MM.1S (cell line): Measurements from ENCODE around the gene C10orf53.

Source experiments
- DNase-seq: peaks from one replicate; pipeline ENCODE4 v3.0.0-alpha.2; 2015
- H2AFZ ChIP-seq: fragments of 300-600 bp; sonication (generic); 2 replicates; pipeline ENCODE4 v1.6.0; 2016; ENCODE audit warnings: antibody characterized with exemption, low read length
- H3F3A ChIP-seq: fragments of 300-600 bp; sonication (generic); 2 replicates; pipeline ENCODE4 v1.6.1; 2016; ENCODE audit warnings: mild to moderate bottlenecking, antibody characterized with exemption, low read length, moderate library complexity, mixed read lengths; ENCODE audit not compliant: insufficient read depth
- H3K27ac ChIP-seq: fragments of 300-600 bp; sonication (generic); 2 replicates; pipeline ENCODE4 v1.5.1; 2016; ENCODE audit warnings: mild to moderate bottlenecking, low read length
- H3K27me3 ChIP-seq: fragments of 300-600 bp; sonication (generic); replicated peaks from 2 replicates; pipeline ENCODE4 v1.6.0; 2016; ENCODE audit warnings: low read length; ENCODE audit not compliant: insufficient read depth
- H3K36me3 ChIP-seq: fragments of 300-600 bp; sonication (generic); replicated peaks from 2 replicates; pipeline ENCODE4 v1.6.1; 2016; ENCODE audit warnings: mild to moderate bottlenecking, low read length, mixed read lengths; ENCODE audit not compliant: insufficient read depth
- H3K4me1 ChIP-seq: fragments of 300-600 bp; sonication (generic); 2 replicates; pipeline ENCODE4 v1.6.1; 2016; ENCODE audit warnings: low read length, mixed read lengths
- H3K4me2 ChIP-seq: fragments of 300-600 bp; sonication (generic); 2 replicates; pipeline ENCODE4 v1.6.0; 2016; ENCODE audit warnings: low read depth, low read length
- H3K4me3 ChIP-seq: fragments of 300-600 bp; sonication (generic); 2 replicates; pipeline ENCODE4 v1.5.1; 2016; ENCODE audit warnings: low read length, mixed read lengths
- H3K79me2 ChIP-seq: fragments of 300-600 bp; sonication (generic); 2 replicates; pipeline ENCODE4 v1.6.1; 2016; ENCODE audit warnings: mixed run types, low read length, mixed read lengths
- H3K9ac ChIP-seq: fragments of 300-600 bp; sonication (generic); 2 replicates; pipeline ENCODE4 v1.6.1; 2016; ENCODE audit warnings: low read length, mixed read lengths
- H3K9me2 ChIP-seq: fragments of 300-600 bp; sonication (generic); replicated peaks from 2 replicates; pipeline ENCODE4 v1.6.1; 2016; ENCODE audit warnings: mild to moderate bottlenecking, low read length, mixed read lengths; ENCODE audit not compliant: insufficient read depth
- H3K9me3 ChIP-seq: fragments of 300-600 bp; sonication (generic); replicated peaks from 2 replicates; pipeline ENCODE4 v1.6.1; 2016; ENCODE audit warnings: mild to moderate bottlenecking, low read length, mixed read lengths; ENCODE audit not compliant: insufficient read depth
- H4K20me1 ChIP-seq: fragments of 300-600 bp; sonication (generic); 2 replicates; pipeline ENCODE4 v1.6.1; 2016; ENCODE audit warnings: mild to moderate bottlenecking, low read length, moderate library complexity, mixed read lengths; ENCODE audit not compliant: insufficient read depth
- EZH2 ChIP-seq: fragments of 300-600 bp; sonication (generic); optimal IDR thresholded peaks from 2 replicates; pipeline ENCODE3; 2017; ENCODE audit warnings: low read depth, mild to moderate bottlenecking, antibody characterized with exemption, low read length, mixed read lengths
- EZH2phosphoT487 ChIP-seq: fragments of 300-600 bp; sonication (generic); IDR thresholded peaks from 2 replicates; pipeline ENCODE4 v1.6.1; 2018; ENCODE audit warnings: antibody characterized with exemption, low read length
- TF ChIP-seq, protein P1 (sequence below): fragments of 300-600 bp; sonication (generic); IDR thresholded peaks from 2 replicates; pipeline ENCODE4 v1.5.1; 2016; ENCODE audit warnings: antibody characterized with exemption, low read length, mixed read lengths

Gene C10orf53

DNA sequence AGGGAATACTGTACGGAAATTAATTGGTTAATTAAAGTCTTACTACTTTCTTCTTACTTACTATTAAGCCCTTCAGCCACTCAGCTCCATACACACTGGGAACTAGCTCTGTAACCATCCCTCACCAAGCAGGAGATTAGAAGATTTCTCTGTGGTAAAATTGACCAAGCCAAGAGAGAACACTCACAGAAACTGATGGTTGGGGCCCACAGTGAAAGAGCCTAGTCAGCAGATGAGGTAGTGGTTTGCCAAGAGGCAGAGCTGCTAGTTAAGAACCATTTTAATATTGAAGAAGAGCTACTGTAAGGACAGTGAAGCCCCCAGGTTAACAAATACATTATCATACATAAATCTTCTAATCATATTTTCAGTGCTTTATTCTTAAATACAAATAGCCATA, 21.8 kb upstream of the C10orf53 start:
- Histone ChIP-seq H3K4me2 (no peak overlapping the region), H3K9me3 (no peaks in the 10 kb centered on the region), H3K27me3 (no peaks in the 10 kb centered on the region), H3K9ac (no peak overlapping the region), H3F3A (no peaks in the 10 kb centered on the region), H3K4me1 (no peaks in the 10 kb centered on the region), H2AFZ (no peak overlapping the region), H3K9me2 (no peaks in the 10 kb centered on the region), H4K20me1 (no peaks in the 10 kb centered on the region), H3K4me3 (no peak overlapping the region), H3K27ac (no peak overlapping the region), H3K79me2 (no peaks in the 10 kb centered on the region), H3K36me3 (no peaks in the 10 kb centered on the region)
- DNase-seq, result peak; percentile 47
- TF ChIP-seq, protein P1, sequence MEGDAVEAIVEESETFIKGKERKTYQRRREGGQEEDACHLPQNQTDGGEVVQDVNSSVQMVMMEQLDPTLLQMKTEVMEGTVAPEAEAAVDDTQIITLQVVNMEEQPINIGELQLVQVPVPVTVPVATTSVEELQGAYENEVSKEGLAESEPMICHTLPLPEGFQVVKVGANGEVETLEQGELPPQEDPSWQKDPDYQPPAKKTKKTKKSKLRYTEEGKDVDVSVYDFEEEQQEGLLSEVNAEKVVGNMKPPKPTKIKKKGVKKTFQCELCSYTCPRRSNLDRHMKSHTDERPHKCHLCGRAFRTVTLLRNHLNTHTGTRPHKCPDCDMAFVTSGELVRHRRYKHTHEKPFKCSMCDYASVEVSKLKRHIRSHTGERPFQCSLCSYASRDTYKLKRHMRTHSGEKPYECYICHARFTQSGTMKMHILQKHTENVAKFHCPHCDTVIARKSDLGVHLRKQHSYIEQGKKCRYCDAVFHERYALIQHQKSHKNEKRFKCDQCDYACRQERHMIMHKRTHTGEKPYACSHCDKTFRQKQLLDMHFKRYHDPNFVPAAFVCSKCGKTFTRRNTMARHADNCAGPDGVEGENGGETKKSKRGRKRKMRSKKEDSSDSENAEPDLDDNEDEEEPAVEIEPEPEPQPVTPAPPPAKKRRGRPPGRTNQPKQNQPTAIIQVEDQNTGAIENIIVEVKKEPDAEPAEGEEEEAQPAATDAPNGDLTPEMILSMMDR, result no peak
- TF ChIP-seq EZH2 (no peak), EZH2phosphoT487 (no peak)

DNA sequence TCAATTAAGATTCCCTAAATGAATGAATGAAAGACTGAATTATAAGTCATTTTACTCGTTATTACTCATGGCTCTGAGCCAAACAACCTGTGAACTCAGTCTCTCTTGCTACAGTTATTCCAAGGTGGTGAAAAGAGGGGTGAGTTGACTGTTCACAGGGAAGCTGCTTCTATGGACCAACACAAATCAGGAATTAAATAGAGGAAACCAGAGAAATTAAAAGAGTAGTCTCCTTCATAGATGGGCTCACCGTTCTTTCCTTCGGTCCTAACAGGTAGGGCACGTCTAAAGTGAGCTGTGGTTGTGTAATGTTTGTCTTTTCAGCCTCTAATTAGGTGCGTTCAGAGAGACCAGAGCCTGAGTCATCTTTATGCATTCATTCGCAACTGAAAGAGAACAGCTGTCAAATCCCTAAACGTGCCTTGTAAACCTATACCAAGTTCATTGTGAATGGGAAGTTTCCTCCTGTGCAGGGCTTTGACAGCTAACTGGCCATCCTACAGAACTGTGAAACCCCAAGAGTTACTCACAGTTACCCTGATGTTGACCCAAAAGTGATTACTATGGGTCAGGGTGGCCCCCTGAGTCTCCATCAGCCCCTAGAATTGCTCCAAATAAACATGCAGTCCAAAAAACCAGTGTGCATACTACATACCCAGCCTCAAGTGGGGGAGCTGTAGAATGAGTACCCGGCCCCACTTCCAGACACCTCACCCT, 18.2 kb upstream of the C10orf53 start:
- TF ChIP-seq EZH2phosphoT487, result no peak
- TF ChIP-seq EZH2, result no peak
- TF ChIP-seq, protein P1, result no peak
- no peaks in the 10 kb centered on the region for H3K36me3 ChIP-seq
- no peak overlapping the region for H3K9ac ChIP-seq
- no peak for DNase-seq
- H3K9me3 ChIP-seq, result no peaks in the 10 kb centered on the region
- H3K9me2 ChIP-seq, result no peaks in the 10 kb centered on the region
- no peaks in the 10 kb centered on the region for H3K27me3 ChIP-seq
- H3K27ac ChIP-seq, result no peak overlapping the region
- no peaks in the 10 kb centered on the region for H3K4me1 ChIP-seq
- no peak overlapping the region for H2AFZ ChIP-seq
- no peak overlapping the region for H3K4me2 ChIP-seq
- H3F3A ChIP-seq, result no peaks in the 10 kb centered on the region
- H3K4me3 ChIP-seq, result no peak overlapping the region
- H3K79me2 ChIP-seq, result no peaks in the 10 kb centered on the region
- no peaks in the 10 kb centered on the region for H4K20me1 ChIP-seq

DNA sequence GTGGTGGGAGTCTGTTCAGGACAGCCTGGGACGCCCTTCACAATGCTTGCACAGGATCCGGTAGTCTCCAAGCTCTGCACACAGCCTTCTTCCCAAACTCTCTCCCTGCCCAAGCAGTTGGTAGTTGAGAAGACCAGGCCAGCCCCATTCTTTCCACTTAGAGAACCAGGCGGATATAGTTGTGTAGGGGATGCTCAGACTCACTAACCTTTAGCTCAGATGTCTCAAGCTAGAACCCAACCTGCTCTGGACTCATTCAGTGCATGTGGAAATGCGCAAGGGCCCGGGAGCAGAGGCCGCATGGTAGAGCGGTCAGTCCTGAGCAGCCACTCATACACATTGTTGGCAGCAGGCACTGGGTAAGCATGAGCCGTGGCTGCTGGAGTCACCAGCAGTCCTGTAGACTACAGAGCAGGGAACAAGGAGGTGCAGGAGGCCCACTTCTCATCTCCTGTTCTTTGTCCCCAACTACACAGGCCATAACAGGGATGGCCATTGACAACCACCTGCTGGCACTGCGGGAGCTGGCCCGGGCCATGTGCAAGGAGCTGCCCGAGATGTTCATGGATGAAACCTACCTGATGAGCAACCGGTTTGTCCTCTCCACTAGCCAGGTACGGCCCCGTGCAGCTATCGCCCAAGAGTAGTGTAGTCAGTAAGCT, 17.2 kb upstream of the C10orf53 start:
- Histone ChIP-seq H3K4me2 (no peak overlapping the region), H3K4me3 (no peak overlapping the region), H3K4me1 (no peaks in the 10 kb centered on the region), H3K27ac (no peak overlapping the region), H2AFZ (no peak overlapping the region), H3K9me2 (no peaks in the 10 kb centered on the region), H3F3A (no peaks in the 10 kb centered on the region), H3K9me3 (no peaks in the 10 kb centered on the region), H3K9ac (no peak overlapping the region), H3K79me2 (no peaks in the 10 kb centered on the region), H3K36me3 (no peaks in the 10 kb centered on the region), H3K27me3 (no peaks in the 10 kb centered on the region), H4K20me1 (no peaks in the 10 kb centered on the region)
- no peak for DNase-seq
- TF ChIP-seq EZH2phosphoT487 (no peak), EZH2 (no peak)
- TF ChIP-seq, protein P1, result no peak
